Esophagus muscularis mucosa (tissue), 3 donors: Measurements from ENCODE around the gene SDK2.

Source experiments
- CTCF ChIP-seq, 3 experiments: fragments of 200-600 bp in 2 of 3; fragments of 450-650 bp in 1 of 3; sonication (generic) in 2 of 3; IDR thresholded peaks; one replicate each; pipeline ENCODE4 v1.5.1; 2017 to 2019; ENCODE audit warnings: antibody characterized with exemption in 3 of 3, mild to moderate bottlenecking in 2 of 3, moderate library complexity in 1 of 3
- POLR2AphosphoS5 ChIP-seq, 2 donors: sonication (generic); formaldehyde crosslinking; IDR thresholded peaks; one replicate each; pipeline ENCODE4 v1.6.1; 2017; ENCODE audit warnings: antibody characterized with exemption in 2 of 2

DNA sequence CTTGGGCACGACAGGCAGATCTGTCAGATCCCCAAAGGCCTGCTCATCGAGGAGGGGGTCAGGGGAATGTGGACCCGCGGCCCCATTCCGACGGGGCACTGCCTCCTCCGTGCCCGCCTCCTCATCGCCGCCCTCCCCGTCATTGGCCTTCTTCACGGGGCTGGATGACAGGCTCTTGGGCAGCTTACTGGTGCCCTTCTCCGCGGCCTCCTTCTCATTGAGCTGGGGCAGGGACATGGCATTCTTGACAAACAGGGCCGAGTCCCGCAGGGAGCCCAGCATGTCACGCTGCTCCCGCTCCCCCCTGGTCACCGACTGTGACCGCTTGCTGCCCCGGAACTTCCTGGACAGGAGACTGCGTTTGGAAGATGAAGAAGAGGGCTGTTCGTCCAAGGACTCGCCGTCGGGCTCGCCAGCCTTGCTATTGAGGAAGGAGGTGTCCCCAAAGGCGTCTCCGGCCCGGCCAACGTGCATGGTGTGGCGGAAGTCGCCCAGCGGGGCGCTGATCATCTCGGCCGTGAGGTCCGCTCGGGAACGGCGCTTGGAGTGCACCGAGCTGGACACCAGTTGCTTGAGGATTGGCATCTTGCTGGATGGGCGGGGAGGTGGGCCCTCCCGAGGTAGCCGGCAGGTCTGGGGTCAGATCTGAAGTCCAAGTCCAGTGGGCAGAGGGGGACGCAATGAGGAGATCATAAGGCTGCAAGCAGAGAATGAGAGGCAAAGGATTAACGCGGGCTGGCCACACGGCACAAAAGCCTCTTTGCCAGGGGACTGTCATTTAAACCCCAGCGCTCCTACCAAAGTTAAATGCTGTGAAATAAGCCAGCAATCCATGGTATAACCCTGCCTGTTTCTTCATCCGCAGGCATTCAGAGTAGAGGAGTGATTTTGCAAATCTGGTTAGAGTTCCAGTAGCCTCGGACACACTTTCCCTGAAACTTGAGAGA, 358.1 kb downstream of the SDK2 start:
- no peak for TF ChIP-seq CTCF (IDR thresholded peaks at IDR 0.05)
- TF ChIP-seq POLR2AphosphoS5 (IDR thresholded peaks at IDR 0.05), result no peak
